T-cell (primary cell): ENCODE measurements around the gene WDR83. TPM values are rescaled to one million over a fixed set of nuclear protein-coding genes. Genes with fewer than 3 reads are reported as not detected.
"Not testable (repeated sequence)": the region's sequence is repeated elsewhere in the genome, so short reads cannot be mapped to it uniquely, and the experiment has no call there.

Source experiments
- ATAC-seq, 4 experiments: fragments of 200-7000 bp in 3 of 4; fragments of 150-1000 bp in 1 of 4; cut with Tn5 transposase; replicated peaks in 1 of 4; 1 replicate in 3 of 4; 2 replicates in 1 of 4; pipeline ENCODE4 v1.10.0; 2021; ENCODE audit warnings: moderate library complexity in 3 of 4, mild to moderate bottlenecking in 2 of 4, moderate number of reproducible peaks in 1 of 4
- CTCF ChIA-PET, 2 donors: fragments of 300-600 bp; sonication (Branson Sonifier 250); formaldehyde crosslinking; loops; one replicate each; lab custom pipeline; 2022; ENCODE audit warnings: antibody characterized with exemption in 2 of 2; lab: Charles Lee
- POLR2A ChIA-PET, 2 donors: fragments of 300-600 bp; sonication (Branson Sonifier 250); formaldehyde crosslinking; loops; one replicate each; lab custom pipeline; 2022; ENCODE audit warnings: antibody characterized with exemption in 2 of 2; lab: Charles Lee
- DNase-seq, 35 experiments: peaks; one replicate each; pipeline versions ENCODE4 v3.0.0 to v3.0.0-alpha.2; 2013 to 2023
- H3K27ac ChIP-seq: one replicate; pipeline ENCODE4 v1.5.1; 2013; ENCODE audit warnings: low read length
- H3K27me3 ChIP-seq, 2 experiments: replicated peaks in 1 of 2; 1 replicate in 1 of 2; 2 replicates in 1 of 2; pipeline versions ENCODE4 v1.6.1 to v1.7.0; 2013; ENCODE audit warnings: low read length in 1 of 2, mixed read lengths in 1 of 2; ENCODE audit not compliant: control insufficient read depth in 2 of 2, insufficient read depth in 2 of 2; ENCODE audit errors: extremely low read depth in 1 of 2
- H3K36me3 ChIP-seq, 2 donors: 1 replicate in 1 of 2; 2 replicates in 1 of 2; pipeline versions ENCODE4 v1.6.1 to v1.7.0; 2013; ENCODE audit warnings: low read length in 1 of 2; ENCODE audit not compliant: control insufficient read depth in 2 of 2, insufficient read depth in 1 of 2; ENCODE audit errors: extremely low read depth in 1 of 2
- H3K4me1 ChIP-seq, 2 experiments: 1 replicate in 1 of 2; 2 replicates in 1 of 2; pipeline versions ENCODE4 v1.6.1 to v1.7.0; 2013; ENCODE audit warnings: low read length in 2 of 2, mixed read lengths in 1 of 2; ENCODE audit not compliant: insufficient read depth in 2 of 2, control insufficient read depth in 1 of 2; ENCODE audit errors: extremely low read depth in 1 of 2
- H3K4me3 ChIP-seq, 2 donors: 1 replicate in 1 of 2; 2 replicates in 1 of 2; pipeline versions ENCODE4 v1.5.1 to v1.7.0; 2013; ENCODE audit warnings: mild to moderate bottlenecking in 2 of 2, low read length in 1 of 2, moderate library complexity in 1 of 2; ENCODE audit not compliant: control insufficient read depth in 1 of 2; ENCODE audit errors: extremely low read depth in 1 of 2
- H3K9me3 ChIP-seq: 2 replicates; pipeline ENCODE4 v1.7.0; 2013
- H3K27ac Mint-ChIP-seq, 2 donors: one replicate each; pipeline ENCODE4 v1.8.0; 2020 to 2021; ENCODE audit warnings: mild to moderate bottlenecking in 2 of 2, mixed read lengths in 2 of 2
- H3K27me3 Mint-ChIP-seq, 2 donors: one replicate each; pipeline ENCODE4 v1.8.0; 2021 to 2022; ENCODE audit warnings: mixed read lengths in 2 of 2
- H3K36me3 Mint-ChIP-seq: one replicate; pipeline ENCODE4 v1.8.0; 2021; ENCODE audit warnings: mixed read lengths
- H3K4me1 Mint-ChIP-seq, 3 donors: one replicate each; pipeline ENCODE4 v1.8.0; 2020 to 2022; ENCODE audit warnings: mixed read lengths in 3 of 3, mild to moderate bottlenecking in 1 of 3
- H3K4me3 Mint-ChIP-seq, 3 donors: one replicate each; pipeline ENCODE4 v1.8.0; 2020 to 2022; ENCODE audit warnings: mild to moderate bottlenecking in 3 of 3, mixed read lengths in 3 of 3, moderate library complexity in 3 of 3
- H3K9me3 Mint-ChIP-seq, 3 donors: one replicate each; pipeline ENCODE4 v1.8.0; 2020 to 2022; ENCODE audit warnings: mixed read lengths in 3 of 3
- WGBS: methylation state at CpG from one replicate; pipeline ENCODE4 v1.1.5; 2013; ENCODE audit warnings: missing lambda C conversion rate; ENCODE audit not compliant: insufficient coverage; 5-methylcytosine and 5-hydroxymethylcytosine counted together
- total RNA-seq, 35 experiments: library from RNA in 6 of 35; stranded (reverse) in 6 of 35; fragments of 120-200 nt in 1 of 35; gene quantifications; one replicate each; pipeline versions ENCODE4 v1.2.1 to v1.2.4 and lab custom pipeline; 2013 to 2026

Gene WDR83, protein sequence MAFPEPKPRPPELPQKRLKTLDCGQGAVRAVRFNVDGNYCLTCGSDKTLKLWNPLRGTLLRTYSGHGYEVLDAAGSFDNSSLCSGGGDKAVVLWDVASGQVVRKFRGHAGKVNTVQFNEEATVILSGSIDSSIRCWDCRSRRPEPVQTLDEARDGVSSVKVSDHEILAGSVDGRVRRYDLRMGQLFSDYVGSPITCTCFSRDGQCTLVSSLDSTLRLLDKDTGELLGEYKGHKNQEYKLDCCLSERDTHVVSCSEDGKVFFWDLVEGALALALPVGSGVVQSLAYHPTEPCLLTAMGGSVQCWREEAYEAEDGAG
- total RNA-seq (10 to 100 TPM in 4 of 5 donors, 1 to 10 TPM in 1; 7.7 to 24.3 (median 17.6) TPM), total RNA-seq (lab: John Stamatoyannopoulos, UW) (6.1 to 25.7 (median 10.0) reads per million in 29 experiments)
- 8.2 TPM for total RNA-seq (2013)

DNA sequence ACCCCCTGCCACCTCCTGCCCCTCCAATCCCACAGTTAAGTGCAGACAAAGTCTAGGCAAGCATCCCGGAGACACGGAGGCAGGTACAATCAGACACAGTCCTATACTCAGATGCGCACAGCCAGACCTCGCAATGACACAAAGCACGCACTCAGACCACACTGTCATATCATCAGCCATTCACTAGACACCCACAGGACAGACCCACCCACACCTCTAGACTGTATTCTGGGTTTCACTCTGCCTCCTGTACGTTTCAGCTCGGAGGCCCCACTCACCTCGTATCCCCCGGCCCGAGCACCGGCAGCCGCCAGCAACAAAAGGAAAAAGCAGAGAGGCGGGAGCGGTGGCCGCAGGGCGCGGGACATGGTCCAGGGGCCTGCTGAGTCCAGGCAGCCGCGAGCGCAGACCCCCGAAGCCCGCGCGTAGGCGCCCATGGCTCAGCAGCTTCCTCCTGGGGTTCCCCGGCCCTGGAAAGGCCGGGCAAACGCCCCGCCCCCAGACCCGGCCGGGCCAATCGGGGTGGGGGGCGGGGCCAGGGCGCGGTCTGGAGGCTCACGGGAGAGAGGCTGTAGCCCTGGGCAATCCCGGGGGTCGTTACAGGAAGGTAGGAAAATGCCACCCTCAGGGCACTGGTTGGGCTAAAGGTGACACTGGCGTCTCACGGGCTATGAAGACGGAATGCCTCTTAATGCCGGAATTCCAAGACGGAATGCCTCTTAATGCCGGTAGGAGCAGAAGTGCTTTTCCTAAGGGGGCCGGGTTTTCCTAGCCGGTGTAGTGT, at the start of gene WDR83, which contains the start of gene MAN2B1:
TSS of gene WDR83 (plus strand) at position 543 of the 784 bp plus-strand sequence. CDS start 2,984 bp downstream, outside the sequence.
TSS of gene MAN2B1 (minus strand) at position 478 of the 784 bp plus-strand sequence. CDS start at position 437, 41 bp downstream.
- Mint-ChIP-seq H3K4me3 (peak within 1 kb of the TSS; percentile 91 to 97 (median 93)), H3K27ac (peak within 1 kb of the TSS; percentile 69 to 100), H3K4me1 (peaks cover 50 to 66% (median 51%) of the 10 kb centered on the region in 3 donors), H3K36me3 (peaks cover 3% of the 10 kb centered on the region), H3K9me3 (no peaks in the 10 kb centered on the region), H3K27me3 (no peaks in the 10 kb centered on the region)
- H3K4me3 ChIP-seq, result peak within 1 kb of the TSS; percentile 84 to 89
- under 1% methylated on average over 46 of the region's 46 CpGs for WGBS
- peaks cover 0 to 40% of the 10 kb centered on the region in 2 donors for H3K36me3 ChIP-seq
- no peaks in the 10 kb centered on the region for H3K27me3 ChIP-seq
- ChIA-PET CTCF (interaction anchor here in 1 of 2 donors (1.0 to 1.7 kb wide), 3 partner anchors 26 to 102 kb away, joined by 3 to 6 read pairs (median 4); no protein-coding TSS in a partner anchor), POLR2A (interaction anchor here in 1 of 2 donors (0.6 kb wide), 1 partner anchor 1291 kb away, joined by 3 read pairs; no protein-coding TSS in a partner anchor)
- DNase-seq (peak; percentile 52 to 90 (median 70)), ATAC-seq (peak; percentile 80 to 82 (median 80))
- H3K27ac ChIP-seq, result peak within 1 kb of the TSS; percentile 82
- H3K9me3 ChIP-seq, result no peaks in the 10 kb centered on the region
- peaks cover 23 to 62% of the 10 kb centered on the region in 2 experiments for H3K4me1 ChIP-seq

DNA sequence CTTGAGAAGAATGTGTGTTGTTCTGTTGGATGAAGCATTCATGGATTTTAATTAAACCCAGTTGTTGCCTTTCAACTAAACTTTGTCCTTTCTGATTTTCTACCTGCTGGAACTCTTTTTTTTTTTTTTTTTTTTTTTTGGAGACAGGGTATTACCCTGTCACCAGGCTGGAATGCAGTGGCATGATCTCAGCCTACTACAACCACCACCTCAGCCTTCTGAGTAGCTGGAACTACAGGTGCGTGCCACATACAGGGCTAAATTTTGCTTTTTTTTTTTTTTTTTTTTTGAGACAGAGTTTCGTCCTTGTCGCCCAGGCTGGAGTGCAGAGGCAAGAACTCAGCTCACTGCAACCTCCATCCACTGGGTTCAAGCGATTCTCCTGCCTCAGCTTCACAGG, 49.0 kb upstream of the WDR83 start:
- H3K4me1 ChIP-seq, result peaks cover 23 to 47% of the 10 kb centered on the region in 2 experiments
- Mint-ChIP-seq H3K4me3 (no peak overlapping the region), H3K36me3 (peaks cover 13% of the 10 kb centered on the region), H3K27ac (no peak overlapping the region), H3K27me3 (no peaks in the 10 kb centered on the region), H3K9me3 (no peaks in the 10 kb centered on the region), H3K4me1 (peaks cover 44 to 57% (median 56%) of the 10 kb centered on the region in 3 donors)
- ATAC-seq, result no peak
- H3K4me3 ChIP-seq, result no peak overlapping the region
- WGBS, result 100% methylated on average over 1 of the region's 4 CpGs
- H3K27me3 ChIP-seq, result no peaks in the 10 kb centered on the region
- H3K36me3 ChIP-seq, result peaks cover 0 to 22% of the 10 kb centered on the region in 2 donors
- POLR2A ChIA-PET, result no interaction called here
- no peak for DNase-seq
- CTCF ChIA-PET, result no interaction called here
- H3K27ac ChIP-seq, result no peak overlapping the region
- H3K9me3 ChIP-seq, result no peaks in the 10 kb centered on the region

DNA sequence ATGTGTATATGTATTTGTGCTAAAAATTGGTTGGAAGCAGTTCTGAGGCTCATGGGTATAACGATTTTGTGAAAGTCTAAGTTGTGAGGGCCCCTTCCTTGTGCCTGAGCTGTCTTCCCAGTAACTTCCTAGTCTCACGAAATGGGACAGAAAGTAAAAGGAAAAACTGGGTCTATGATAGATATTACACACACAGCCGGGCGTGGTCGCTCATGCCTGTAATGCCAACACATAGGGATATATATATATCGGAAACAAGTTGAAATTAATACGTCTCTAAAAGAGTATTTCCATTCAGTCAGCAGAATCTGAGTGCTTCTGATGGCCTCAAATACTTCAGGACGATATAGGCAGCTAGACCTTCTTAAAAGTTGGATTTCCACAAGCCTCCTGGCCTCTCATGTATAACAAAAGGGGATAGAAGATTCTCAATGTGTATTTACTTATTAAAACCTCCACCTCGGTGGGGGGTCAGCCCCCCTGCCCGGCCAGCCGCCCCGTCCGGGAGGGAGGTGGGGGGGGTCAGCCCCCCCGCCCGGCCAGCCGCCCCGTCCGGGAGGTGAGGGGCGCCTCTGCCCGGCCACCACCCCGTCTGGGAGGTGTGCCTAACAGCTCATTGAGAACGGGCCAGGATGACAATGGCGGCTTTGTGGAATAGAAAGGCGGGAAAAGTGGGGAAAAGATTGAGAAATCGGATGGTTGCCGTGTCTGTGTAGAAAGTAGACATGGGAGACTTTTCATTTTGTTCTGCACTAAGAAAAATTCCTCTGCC, 45.2 kb upstream of the WDR83 start:
- H3K9me3 Mint-ChIP-seq, DNase-seq, CTCF ChIA-PET, H3K27ac Mint-ChIP-seq, H3K36me3 Mint-ChIP-seq, H3K4me3 Mint-ChIP-seq, H3K4me3 ChIP-seq, H3K27me3 ChIP-seq, H3K27ac ChIP-seq, ATAC-seq, H3K27me3 Mint-ChIP-seq, H3K9me3 ChIP-seq: not testable (repeated sequence)
- peaks cover 8 to 37% of the 10 kb centered on the region in 2 donors for H3K36me3 ChIP-seq
- peaks cover 15 to 33% (median 27%) of the 10 kb centered on the region in 3 donors for H3K4me1 Mint-ChIP-seq
- peaks cover 6 to 17% of the 10 kb centered on the region in 2 experiments for H3K4me1 ChIP-seq
- WGBS, result no CpG with 5 or more reads among the region's 26 CpGs
- POLR2A ChIA-PET, result interaction anchor here in 1 of 2 donors (0.7 kb wide), 1 partner anchor 18 kb away, joined by 9 read pairs; no protein-coding TSS in a partner anchor

DNA sequence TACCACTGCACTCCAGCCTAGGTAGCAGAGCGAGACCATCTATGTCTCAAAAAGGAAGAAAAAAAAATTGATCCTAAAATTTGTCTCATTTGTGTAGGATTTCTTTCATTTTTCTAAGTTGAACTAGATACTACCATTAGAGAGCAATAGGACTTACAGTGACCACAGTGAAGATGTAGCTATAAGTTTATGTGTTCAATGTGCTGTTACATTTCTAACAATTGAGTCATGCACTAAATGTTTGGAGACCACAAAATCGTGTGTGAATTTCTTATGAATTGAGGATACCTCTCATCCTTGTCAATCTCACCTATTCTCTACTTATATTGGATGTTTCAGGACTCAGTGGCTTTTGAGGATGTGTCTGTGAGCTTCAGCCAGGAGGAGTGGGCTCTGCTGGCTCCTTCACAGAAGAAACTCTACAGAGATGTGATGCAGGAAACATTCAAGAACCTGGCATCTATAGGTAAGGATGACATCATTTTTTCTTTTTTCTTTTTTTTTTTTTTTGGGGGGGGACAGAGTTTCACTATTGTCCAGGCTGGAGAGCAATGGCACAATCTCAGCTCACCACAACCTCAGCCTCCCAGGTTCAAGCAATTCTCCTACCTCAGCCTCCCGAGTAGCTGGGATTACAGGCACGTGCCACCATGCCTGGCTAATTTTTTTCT, 43.1 kb upstream of the WDR83 start:
- ATAC-seq (no peak), DNase-seq (no peak)
- CTCF ChIA-PET, result no interaction called here
- peaks cover 10% of the 10 kb centered on the region for H3K9me3 ChIP-seq
- Mint-ChIP-seq H3K27ac (no peak overlapping the region), H3K9me3 (peaks cover 3 to 7% (median 6%) of the 10 kb centered on the region in 3 donors), H3K36me3 (peaks cover 28% of the 10 kb centered on the region), H3K27me3 (no peaks in the 10 kb centered on the region), H3K4me3 (no peak overlapping the region), H3K4me1 (peaks cover 14 to 23% (median 17%) of the 10 kb centered on the region in 3 donors)
- no peaks in the 10 kb centered on the region for H3K27me3 ChIP-seq
- POLR2A ChIA-PET, result interaction anchor here in 1 of 2 donors (0.6 to 1.1 kb wide), 2 partner anchors 9 to 10 kb away, joined by 4 to 6 read pairs; no protein-coding TSS in a partner anchor
- no peak overlapping the region for H3K27ac ChIP-seq
- 100% methylated on average over 2 of the region's 4 CpGs for WGBS
- H3K36me3 ChIP-seq, result peaks cover 19 to 49% of the 10 kb centered on the region in 2 donors
- H3K4me1 ChIP-seq, result peaks cover 0 to 9% of the 10 kb centered on the region in 2 experiments
- no peak overlapping the region for H3K4me3 ChIP-seq

DNA sequence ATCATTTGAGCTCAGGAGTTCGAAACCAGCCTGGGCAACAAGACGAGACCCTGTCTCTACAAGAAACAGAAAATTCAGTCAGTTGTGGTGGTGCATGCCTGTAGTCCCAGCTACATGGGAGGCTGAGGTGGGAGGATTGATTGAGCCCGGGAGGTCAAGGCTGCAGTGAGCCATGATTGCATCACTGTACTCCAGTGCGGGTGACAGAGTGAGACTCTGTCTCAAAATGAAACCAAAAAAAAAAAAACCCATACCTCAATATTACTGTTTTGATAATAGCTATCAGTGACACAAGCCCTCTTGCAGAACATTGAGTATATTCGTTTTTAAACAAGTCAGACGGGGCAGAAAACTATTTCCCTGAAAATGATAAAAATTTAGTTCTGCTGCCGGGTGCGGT, 39.6 kb upstream of the WDR83 start:
- ChIA-PET CTCF (interaction anchor here in 1 of 2 donors (0.6 kb wide), 1 partner anchor 21 kb away, joined by 3 read pairs; no protein-coding TSS in a partner anchor), POLR2A (interaction anchor here in 1 of 2 donors (0.7 kb wide), 1 partner anchor 8 kb away, joined by 4 read pairs; no protein-coding TSS in a partner anchor)
- no peak overlapping the region for H3K27ac Mint-ChIP-seq
- peaks cover 3 to 12% (median 5%) of the 10 kb centered on the region in 3 donors for H3K4me1 Mint-ChIP-seq
- no peak overlapping the region for H3K27ac ChIP-seq
- H3K36me3 Mint-ChIP-seq, result peaks cover 38% of the 10 kb centered on the region
- H3K4me3 ChIP-seq, result no peak overlapping the region
- H3K27me3 ChIP-seq, result no peaks in the 10 kb centered on the region
- peaks cover 3 to 11% (median 6%) of the 10 kb centered on the region in 3 donors for H3K9me3 Mint-ChIP-seq
- H3K4me3 Mint-ChIP-seq, result no peak overlapping the region
- no peak for DNase-seq
- H3K9me3 ChIP-seq, result peaks cover 12% of the 10 kb centered on the region
- H3K27me3 Mint-ChIP-seq, result no peaks in the 10 kb centered on the region
- H3K36me3 ChIP-seq, result peaks cover 19 to 55% of the 10 kb centered on the region in 2 donors
- 66% methylated on average over 5 of the region's 8 CpGs for WGBS
- no peaks in the 10 kb centered on the region for H3K4me1 ChIP-seq
- ATAC-seq, result no peak
